HG02588 (cell line): ENCODE data around the gene SORCS2.

Source experiments
- ATAC-seq: cut with Tn5 transposase; IDR thresholded peaks from one replicate; pipeline ENCODE4 v1.9.1; 2021; ENCODE audit warnings: mild to moderate bottlenecking, moderate library complexity; ENCODE audit not compliant: unreplicated experiment

The SORCS2 gene

GRCh38 chr4:7185487-7186030, 6.8 kb upstream of the SORCS2 start:
- ATAC-seq = no peak

- no peak for ATAC-seq
These were observed 6.3 kb upstream of the SORCS2 start for GRCh38 chr4:7186031-7186430.

GRCh38 chr4:7186516-7187167, 5.7 kb upstream of the SORCS2 start:
- ATAC-seq = no peak

- no peak for ATAC-seq
These were observed 5.2 kb upstream of the SORCS2 start for GRCh38 chr4:7187168-7187535.

- no peak for ATAC-seq
These were observed 4.6 kb upstream of the SORCS2 start for GRCh38 chr4:7187691-7188090.

GRCh38 chr4:7189066-7189465, 3.3 kb upstream of the SORCS2 start:
- no peak for ATAC-seq

- ATAC-seq = no peak
These were observed 2.7 kb upstream of the SORCS2 start for GRCh38 chr4:7189475-7190277.

GRCh38 chr4:7190278-7190594, 2.1 kb upstream of the SORCS2 start:
- no peak for ATAC-seq

- ATAC-seq = no peak
These were observed 1.4 kb upstream of the SORCS2 start for GRCh38 chr4:7190691-7191545.

- no peak for ATAC-seq
These were observed 639 bp upstream of the SORCS2 start for GRCh38 chr4:7191546-7192251.

GRCh38 chr4:7193030-7193958, 956 bp downstream of the SORCS2 start:
- no peak for ATAC-seq

- no peak for ATAC-seq
These were observed 2.2 kb downstream of the SORCS2 start for GRCh38 chr4:7194251-7195140.

- ATAC-seq = no peak
These were observed 2.8 kb downstream of the SORCS2 start for GRCh38 chr4:7195141-7195515.

- no peak for ATAC-seq
These were observed 3.4 kb downstream of the SORCS2 start for GRCh38 chr4:7195546-7196287.

- ATAC-seq = no peak
These were observed 3.9 kb downstream of the SORCS2 start for GRCh38 chr4:7196288-7196651.

GRCh38 chr4:7196736-7197135, 4.4 kb downstream of the SORCS2 start:
- no peak for ATAC-seq

- no peak for ATAC-seq
These were observed 5.6 kb downstream of the SORCS2 start for GRCh38 chr4:7197910-7198309.

GRCh38 chr4:7198440-7199128, 6.2 kb downstream of the SORCS2 start:
- no peak for ATAC-seq
